Right lobe of liver (tissue), 4 donors: ENCODE data around the gene SRC.

ENCODE experiments used
- CTCF ChIP-seq, 4 donors: fragments of 200-600 bp in 3 of 4; fragments of 450-650 bp in 1 of 4; IDR thresholded peaks; one replicate each; pipeline versions ENCODE4 v1.5.1 to v1.8.0; 2016 to 2022; ENCODE audit warnings: antibody characterized with exemption in 4 of 4, mild to moderate bottlenecking in 2 of 4
- POLR2A ChIP-seq: fragments of 450-650 bp; IDR thresholded peaks from one replicate; pipeline ENCODE4 v1.6.1; 2017; ENCODE audit warnings: antibody characterized with exemption, mild to moderate bottlenecking
- donor health status: DM: no; HTN: no; CAD: no.
- donor health status: DM: no; HTN: no; CAD: no.
- donor health status: DM: no; HTN: yes; CAD: no.

- TF ChIP-seq CTCF (IDR thresholded peaks at IDR 0.05) (no peak), POLR2A (no peak)
Observed at GRCh38 chr20:37378785-37379598, 33.1 kb downstream of the SRC start.
